HL-60/S4 (cell line): ENCODE measurements around the gene PHLDA3.

Experiments used
- in situ Hi-C: fragments of 300-500 bp; cut with MboI; formaldehyde crosslinking; loops from 2 replicates; pipeline ENCODE4 v1.14.3; 2022; ENCODE audit warnings: low sequenced_read_pairs

The PHLDA3 gene

GRCh38 chr1:201436969-201437368 lies 32.0 kb downstream of the PHLDA3 start:
- in situ Hi-C loops = no loop called here

GRCh38 chr1:201436393-201436792 lies 32.6 kb downstream of the PHLDA3 start:
- in situ Hi-C loops = no loop called here

- in situ Hi-C loops = no loop called here
These were observed 34.7 kb downstream of the PHLDA3 start for GRCh38 chr1:201434266-201434665.

- in situ Hi-C loops = no loop called here
These were observed 35.4 kb downstream of the PHLDA3 start for GRCh38 chr1:201433609-201434008.

GRCh38 chr1:201430776-201431175 lies 38.2 kb downstream of the PHLDA3 start:
- in situ Hi-C loops = no loop called here

GRCh38 chr1:201429736-201430501 lies 39.1 kb downstream of the PHLDA3 start:
- in situ Hi-C loops = no loop called here

- in situ Hi-C loops = no loop called here
These were observed 41.0 kb downstream of the PHLDA3 start for GRCh38 chr1:201427963-201428362.

- in situ Hi-C loops = no loop called here
These were observed 42.3 kb downstream of the PHLDA3 start for GRCh38 chr1:201426479-201427310.

- in situ Hi-C loops = no loop called here
These were observed 44.8 kb downstream of the PHLDA3 start for GRCh38 chr1:201424146-201424545.

- in situ Hi-C loops = no loop called here
These were observed 45.3 kb downstream of the PHLDA3 start for GRCh38 chr1:201423655-201424054.

GRCh38 chr1:201422436-201423030 lies 46.5 kb downstream of the PHLDA3 start:
- in situ Hi-C loops = no loop called here

- in situ Hi-C loops = no loop called here
These were observed 47.0 kb downstream of the PHLDA3 start for GRCh38 chr1:201422026-201422425.

- in situ Hi-C loops = no loop called here
These were observed 47.9 kb downstream of the PHLDA3 start for GRCh38 chr1:201421041-201421440.

GRCh38 chr1:201420608-201421002 lies 48.4 kb downstream of the PHLDA3 start:
- in situ Hi-C loops = no loop called here

GRCh38 chr1:201419746-201420607 lies 49.0 kb downstream of the PHLDA3 start:
- in situ Hi-C loops = no loop called here

- in situ Hi-C loops = no loop called here
These were observed 49.7 kb downstream of the PHLDA3 start for GRCh38 chr1:201419256-201419655.

- in situ Hi-C loops = no loop called here
These were observed 50.5 kb downstream of the PHLDA3 start for GRCh38 chr1:201418461-201418860.
